ENCODE measurements around the gene REM2.
"Not testable (repeated sequence)": the region's sequence is repeated elsewhere in the genome, so short reads cannot be mapped to it uniquely, and the experiment has no call there.

- not testable (repeated sequence) for TF ChIP-seq CTCF (IDR thresholded peaks at IDR 0.05; ENCODE audit: low read length); EZH2 (optimal IDR thresholded peaks at IDR 0.05; ENCODE audit: low read depth, low read length); EZH2phosphoT487 (IDR thresholded peaks at IDR 0.05; ENCODE audit: low read length)
Observed at GRCh38 chr14:22914836-22915235, 31.8 kb downstream of the REM2 start.
